Measurements from ENCODE around the gene IWS1.
"Not testable (repeated sequence)": the region's sequence is repeated elsewhere in the genome, so short reads cannot be mapped to it uniquely, and the experiment has no call there.

The IWS1 gene

DNA sequence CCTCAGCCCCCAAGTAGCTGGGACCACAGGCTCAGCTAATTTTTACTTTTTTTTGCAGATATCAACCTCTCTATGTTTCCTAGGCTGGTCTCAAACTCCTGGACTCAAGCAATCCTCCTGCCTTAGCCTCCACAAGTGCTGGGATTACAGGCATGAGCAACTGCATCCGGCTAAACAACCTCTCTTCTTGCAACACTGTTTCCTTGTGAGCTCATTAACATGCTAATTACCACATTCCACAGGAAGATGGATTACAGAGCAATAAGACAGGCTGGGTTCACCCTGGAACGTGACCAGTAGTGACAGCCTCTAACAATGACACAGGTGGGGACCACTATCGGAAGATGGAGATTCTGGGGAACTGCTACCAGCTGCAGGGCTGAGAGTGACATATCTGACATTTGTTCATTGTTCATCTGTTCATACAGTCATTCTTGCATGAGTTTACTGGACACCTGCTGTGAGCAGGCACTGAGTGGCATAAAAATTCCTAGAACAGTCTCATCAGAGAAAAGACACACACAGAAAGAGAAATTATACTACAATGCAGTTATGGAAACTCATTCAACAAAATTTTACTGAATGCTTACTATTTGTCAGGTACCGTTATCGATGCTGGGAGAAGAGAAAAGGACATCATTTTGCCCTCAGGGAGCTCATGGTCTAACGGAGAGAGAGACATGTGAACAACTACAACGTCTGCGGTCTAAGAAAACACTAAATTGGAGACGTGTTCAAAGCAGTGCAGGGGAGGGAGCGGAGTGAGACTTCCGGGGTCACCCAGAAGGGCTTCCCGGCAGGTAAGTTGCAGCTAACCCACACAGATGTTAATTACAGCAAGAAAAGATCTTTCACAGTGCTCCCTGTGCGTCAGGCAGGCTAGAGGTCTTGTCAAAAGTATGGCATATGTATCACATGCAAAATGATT, 70.5 kb downstream of the IWS1 start:
- DNase-seq: no peak

DNA sequence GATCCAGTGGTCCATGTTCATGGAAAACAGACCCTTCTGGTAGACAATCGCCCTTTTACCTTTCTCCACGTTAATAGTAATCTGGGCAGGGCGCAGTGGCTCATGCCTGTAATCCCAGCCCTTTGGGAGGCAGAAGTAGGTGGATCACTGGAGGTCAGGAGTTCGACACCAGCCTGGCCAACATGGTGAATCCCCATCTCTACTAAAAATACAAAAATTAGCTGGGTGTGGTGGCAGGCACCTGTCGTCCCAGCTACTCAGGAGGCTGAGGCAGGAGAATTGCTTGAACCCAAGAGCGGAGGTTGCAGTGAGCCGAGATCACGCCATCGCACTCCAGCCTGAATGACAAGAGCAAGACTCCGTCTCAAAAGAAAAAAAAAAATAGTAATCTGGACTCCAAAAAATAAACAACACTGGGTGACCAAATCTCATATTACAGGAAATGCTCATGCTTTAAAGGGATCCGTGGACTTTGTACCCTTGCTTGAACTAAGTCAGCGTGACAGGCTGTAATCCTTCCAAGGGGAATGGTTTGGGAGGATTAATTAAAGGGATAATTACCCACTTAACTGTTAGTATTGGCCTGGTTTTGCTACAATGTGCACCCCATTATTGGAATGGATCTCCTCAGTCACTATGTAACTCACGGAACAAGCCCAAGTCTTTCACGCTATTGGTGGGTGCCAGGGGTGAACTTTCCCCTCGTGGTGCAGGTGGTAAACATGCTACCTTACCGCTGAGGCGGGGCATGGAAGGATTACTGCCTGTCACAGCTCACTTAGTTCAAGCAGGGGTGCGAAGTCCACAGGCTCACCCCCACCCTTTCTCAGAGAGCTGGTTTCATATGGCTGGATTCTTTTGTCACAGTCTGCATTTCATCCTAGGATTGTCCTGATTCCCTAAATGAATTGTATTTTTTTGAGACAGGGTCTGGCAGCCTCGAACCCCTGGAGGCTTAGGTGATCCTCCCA, 71.4 kb downstream of the IWS1 start:
- no peak for DNase-seq

DNA sequence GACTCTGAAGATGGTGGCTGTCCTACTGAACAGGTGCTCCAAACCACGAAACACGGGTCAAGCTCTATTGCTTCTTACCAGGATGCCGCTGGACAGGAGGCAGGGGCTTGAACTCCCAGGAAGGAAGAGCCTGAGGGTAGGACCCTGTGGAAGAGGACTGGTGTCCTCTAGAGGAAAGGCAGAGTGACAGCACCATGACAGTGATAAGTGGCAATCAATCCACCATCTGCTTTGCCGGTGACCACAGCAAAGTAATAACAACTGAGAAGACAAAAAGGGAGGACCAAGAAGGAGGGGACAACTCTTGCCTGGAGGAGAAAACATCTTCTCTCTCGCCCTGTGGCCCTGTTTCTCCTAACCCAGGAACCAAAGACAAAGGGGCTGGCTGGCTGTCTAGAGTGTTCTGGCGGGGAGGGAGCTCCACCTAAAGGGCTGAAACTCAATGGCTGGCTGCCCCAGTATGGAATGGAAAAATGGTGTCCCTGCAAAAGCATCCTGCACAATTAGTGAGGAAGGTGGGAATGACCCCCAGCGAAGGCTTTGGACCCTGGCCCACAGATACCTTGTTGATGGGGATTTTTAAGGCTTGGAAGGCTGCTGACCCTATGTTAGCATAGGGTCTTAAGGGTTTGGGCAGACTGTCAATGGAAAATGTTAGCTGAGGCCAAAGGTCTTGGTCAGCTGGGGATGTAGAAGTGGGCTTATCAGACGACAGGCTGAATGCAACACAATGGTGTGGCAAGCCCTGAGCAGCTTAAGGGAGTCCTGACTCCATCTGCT, 72.7 kb downstream of the IWS1 start:
- no peak for DNase-seq

DNA sequence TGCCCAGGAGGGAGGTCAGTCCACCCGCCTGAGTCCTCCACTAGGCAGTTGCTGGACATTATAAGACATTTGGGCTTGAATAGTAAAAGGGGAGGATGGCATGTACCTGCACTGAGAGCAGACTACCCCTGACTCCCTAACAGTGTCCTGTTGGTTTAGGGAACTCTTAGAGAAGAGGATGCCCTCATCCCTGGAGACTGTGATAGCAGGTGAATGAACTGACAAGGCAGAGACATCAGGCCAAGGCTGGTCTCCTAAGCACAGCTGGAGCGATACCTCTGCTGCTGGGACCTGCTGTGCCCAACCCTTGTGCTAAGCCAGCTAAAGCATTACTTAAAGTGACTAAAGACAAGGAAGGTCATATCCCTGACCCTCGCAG, 73.3 kb downstream of the IWS1 start:
- no peak for DNase-seq

DNA sequence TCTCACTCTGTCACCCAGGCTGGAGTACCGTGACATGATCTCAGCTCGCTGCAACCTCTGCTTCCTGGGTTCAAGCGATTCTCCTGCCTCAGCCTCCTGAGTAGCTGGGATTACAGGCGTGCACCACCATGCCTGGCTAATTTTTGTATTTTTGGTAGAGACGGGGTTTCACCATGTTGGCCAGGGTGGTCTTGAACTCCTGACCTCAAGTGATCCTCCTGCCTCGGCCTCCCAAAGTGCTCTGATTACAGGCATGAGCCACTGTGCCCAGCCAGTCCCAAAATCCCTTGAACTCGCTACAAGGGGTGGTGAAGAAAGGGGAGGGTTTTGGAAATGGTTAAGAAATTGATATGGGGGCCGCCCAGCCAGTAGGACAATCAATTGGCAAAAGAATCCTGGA, 73.9 kb downstream of the IWS1 start:
- not testable (repeated sequence) for DNase-seq

DNA sequence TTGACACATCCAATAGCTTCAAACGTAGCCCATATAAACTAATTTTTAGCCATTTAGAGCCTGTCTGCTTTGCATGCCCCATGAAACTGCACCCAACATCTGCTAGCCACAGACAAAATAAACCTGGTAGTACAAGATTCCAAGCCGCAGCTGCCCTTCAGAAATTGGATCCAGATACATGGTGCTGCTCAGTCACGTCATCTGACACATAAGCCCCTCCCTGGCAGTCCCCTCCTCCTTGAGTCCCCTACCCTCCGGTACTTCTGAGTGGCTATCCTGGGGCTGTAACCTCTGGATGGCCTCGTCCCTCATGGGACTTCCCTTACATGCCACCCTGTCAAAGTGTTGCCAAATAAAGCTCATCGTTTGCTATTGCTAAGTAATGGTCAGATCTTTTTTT, 74.3 kb downstream of the IWS1 start:
- no peak for DNase-seq

DNA sequence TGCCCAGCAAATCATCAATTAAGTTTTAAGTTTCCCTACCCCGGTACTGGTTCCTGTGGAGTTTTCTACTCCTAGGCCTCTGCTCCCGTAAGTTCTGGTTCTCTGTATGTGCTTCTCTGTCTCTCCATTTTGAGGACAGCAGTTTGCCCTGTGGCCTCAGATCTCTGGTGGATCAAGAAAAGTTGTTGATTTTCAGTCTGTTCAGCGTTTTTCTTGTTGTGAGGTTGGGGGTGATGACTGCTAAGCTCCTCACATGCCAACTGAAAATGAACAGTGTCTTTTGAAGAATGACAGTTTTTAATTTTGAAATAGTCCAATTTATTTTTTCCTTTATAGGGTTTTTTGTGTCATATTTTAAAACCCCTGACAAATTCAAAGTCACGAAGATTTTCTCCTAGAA, 76.4 kb downstream of the IWS1 start:
- DNase-seq: no peak

DNA sequence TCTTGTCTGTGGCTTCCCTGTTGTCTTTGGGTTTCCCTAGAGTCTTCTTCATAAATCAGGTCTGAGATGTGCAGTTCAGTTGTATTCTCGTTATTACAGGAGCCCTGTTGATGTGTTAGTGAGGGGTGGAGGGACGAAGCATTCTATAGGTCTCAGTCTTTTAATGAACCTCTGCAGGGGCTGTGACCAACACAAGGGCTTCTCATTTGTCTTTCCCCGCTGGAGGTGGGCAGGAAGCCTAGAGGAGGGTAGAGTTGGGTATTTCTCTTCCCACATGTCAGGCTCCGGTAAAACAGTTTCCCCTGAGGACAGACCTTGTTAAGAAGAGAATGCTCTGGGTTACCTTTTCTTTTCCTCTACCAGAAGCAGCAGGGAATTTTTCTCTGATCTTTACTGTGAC, 76.9 kb downstream of the IWS1 start:
- DNase-seq: no peak

DNA sequence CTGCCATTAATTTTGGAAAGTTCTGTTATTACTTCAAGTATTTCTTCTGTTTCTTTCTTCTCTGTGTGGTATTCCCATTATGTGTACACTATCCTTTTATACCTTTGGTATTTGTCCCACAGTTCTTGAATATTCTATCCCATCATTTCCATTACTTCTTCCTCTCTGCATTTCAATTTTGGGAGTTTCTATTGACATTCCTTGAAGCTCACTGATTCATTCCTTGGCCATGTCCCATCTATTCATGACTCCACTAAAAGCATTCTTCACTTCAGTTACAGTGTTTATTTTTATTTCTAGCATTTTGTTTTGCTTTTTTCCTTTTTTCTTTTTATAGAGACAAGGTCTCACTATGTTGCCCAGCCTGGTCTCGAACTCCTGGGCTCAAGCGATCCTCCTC, 77.8 kb downstream of the IWS1 start:
- DNase-seq: no peak

DNA sequence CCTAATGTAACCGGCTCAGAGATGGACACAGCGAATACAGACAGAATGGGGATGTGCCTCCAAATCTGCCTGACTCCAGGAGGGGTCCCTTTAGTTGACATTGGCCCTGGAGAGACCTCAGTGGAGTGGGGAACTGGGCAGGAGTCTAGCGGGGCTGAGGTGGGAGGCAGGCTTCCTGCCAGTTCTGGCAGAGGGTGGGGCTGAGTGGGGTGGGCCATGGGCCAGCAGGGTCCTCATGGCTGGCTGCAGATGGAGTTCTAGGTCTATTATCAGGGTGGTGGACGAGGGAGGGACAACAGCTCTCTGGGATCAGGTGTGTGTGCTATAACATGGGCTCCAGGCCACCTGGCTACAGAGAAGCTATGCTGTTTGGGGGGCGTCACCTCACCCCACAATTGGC, 86.9 kb downstream of the IWS1 start:
- no peak for DNase-seq

DNA sequence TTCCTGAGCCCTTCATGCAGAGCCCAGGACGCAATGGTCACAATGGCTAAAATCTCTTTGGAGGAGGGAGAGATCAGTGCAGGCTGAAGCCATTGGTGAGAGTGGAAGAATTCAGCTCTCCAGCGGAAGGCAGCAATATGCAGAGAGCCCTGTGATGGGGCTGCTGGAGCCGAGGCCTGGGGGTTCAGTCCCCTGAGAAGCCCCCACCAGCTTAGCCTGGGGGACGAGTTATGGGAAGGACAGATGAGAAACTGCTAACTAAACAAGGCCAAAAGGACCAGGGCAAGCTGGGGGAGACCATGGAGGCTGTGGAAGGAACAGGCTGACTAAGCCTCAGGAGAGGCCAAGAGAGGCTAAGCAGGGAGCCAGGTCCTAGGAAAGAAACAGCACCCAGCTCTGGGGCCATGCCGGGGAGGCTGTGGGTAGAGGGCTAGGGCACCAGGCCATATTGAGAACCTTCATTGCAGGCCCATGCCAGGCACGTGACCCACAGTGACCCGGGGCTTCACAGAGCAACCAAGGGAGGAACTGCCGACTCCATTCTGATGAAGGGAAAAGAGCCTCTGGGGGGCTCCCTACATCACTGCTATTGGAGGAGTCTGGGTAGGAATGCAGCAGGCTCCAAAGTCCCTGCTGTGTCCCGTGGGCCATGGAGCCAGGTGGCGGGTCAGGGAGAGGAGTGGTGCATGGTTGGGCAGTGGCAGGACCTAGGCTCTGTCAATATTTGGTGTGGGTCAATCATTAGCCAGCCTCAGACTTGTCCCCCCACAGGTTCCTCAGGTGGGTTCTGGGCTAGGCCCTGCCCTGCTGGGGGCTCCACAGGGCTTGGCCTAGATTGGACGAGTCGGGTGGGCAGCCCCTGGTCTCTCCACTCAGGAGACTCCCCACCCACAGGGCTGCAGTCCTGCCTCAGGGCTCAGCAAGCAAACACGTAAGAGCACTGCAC, 88.2 kb downstream of the IWS1 start:
- no peak for DNase-seq

DNA sequence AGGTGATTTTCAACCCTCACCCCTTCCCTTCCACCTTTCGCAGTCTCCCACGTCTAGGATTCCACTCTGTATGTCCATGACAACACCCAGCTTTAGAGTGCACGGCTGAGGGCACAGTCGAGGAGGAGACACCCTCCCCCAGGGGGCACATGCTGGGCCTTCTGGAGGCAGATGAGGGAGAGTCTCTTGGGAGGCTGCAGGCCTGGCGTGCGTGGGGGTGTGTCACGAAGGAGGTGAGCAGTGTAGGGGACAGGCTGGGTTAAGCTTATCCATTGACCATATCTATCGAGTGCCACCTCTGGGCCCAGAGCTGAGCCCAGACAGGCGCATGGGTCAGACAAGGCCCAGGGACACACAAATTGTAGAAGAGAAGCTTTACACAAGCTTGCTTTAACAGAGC, 89.2 kb downstream of the IWS1 start:
- no peak for DNase-seq

DNA sequence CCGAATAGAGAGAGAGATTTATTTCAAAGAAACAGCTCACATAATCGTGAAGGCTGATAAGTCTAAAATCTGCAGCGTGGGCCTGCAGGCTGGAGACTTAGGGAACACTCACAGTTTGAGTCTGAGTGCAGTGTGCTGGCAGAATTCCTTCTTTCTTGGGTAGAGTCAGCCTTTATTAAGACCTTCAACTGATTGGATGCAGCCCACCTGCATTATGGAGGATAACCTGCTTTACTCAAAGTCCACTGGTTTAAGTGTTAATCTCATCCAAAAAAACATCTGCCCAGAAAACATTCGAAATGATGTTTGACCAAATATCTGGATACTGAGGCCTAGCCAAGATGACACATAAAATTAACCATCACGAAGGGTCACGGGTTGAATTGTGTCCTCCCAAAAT, 91.8 kb downstream of the IWS1 start:
- no peak for DNase-seq

DNA sequence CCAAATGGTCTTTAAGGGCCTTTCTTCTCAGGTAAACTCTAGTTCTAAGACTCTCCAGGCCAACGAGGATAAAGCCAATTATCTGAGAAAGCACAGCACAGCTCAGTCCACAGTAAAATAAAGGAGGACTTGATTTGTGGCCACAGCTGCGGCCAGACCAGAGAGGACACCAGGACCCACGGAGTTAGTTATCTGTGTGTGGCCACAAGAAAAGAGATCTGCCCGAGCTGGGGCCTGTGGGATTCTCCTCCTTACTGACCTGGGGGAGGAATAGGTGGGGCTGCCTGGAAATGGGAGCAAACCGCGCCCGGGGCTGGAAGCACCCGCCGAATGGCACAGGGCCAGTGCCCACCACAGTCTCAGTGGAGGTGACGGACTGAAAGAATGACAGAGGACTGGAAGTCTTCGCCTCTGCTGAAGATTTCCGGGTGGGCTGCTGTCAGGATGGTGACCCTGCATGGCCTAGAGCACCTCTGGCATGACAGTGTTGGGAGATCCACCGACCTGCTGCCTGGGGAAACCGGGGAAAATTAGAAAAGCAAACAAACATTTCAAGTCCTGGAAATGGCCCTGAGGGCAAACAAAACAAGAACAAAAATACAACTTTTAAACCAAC, 94.8 kb downstream of the IWS1 start:
- DNase-seq: no peak

Data from nucleus accumbens (tissue), 56 donors.